ENCODE data around the gene NRG3.

The NRG3 gene

DNA sequence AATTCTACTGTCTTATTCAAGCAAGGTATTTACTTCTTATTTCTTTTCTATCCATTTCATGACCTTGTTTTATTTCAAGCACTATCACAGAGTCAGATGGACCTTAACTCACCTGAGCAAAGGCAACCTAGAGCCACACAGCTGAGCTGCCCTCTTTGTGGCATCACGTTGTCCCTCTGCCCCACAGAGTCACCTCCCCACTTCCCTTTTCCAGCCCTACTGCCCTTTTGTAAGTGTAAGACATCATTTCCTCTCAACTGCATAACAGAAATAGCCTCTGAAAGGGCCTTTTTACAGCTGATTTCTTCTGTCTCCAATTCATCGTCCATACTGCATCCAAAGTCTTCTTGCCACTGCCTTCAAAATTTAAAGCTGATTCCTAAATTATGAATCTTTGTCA, 946.0 kb downstream of the NRG3 start:
- no peak for DNase-seq (ENCODE audit: low spot score)

DNA sequence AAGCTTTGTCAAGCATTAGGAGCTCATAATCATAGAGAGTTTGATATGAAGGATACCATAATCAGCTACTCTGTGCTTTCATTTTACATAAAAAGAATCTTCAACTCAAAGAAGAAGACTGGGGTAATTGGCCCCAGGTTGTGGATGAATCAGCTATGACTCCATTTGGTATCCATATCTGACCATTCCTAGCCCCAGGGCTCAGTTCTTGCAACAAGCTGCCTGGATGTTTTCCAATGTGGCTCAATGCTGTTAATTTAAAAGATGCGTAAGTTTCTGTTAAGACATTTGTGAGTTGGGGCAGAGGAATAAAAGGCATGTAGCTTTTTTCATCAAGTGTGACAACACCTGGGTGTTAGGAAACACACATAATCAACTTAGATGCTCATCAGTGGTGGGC, 951.1 kb downstream of the NRG3 start:
- no peak for DNase-seq (ENCODE audit: low spot score)

DNA sequence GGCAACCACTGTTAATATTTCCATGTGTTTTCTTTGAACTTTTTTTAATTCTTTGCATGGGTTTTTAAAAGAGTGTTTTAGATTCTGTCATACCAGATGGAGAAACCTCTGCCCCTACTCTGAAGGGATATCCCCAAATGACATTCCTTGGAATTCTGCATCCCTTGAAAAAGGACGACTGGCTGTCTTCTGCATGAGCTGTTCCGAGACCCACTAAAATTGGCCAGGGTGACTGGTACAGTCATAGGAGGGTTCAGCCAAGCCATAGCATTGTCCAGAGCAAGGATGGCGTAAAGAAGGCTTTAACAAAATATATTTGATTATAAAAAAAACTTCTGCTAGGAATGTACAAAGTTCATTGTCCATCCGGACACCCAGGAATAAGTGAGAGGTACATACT, 952.9 kb downstream of the NRG3 start:
- no peak for DNase-seq (ENCODE audit: low spot score)

DNA sequence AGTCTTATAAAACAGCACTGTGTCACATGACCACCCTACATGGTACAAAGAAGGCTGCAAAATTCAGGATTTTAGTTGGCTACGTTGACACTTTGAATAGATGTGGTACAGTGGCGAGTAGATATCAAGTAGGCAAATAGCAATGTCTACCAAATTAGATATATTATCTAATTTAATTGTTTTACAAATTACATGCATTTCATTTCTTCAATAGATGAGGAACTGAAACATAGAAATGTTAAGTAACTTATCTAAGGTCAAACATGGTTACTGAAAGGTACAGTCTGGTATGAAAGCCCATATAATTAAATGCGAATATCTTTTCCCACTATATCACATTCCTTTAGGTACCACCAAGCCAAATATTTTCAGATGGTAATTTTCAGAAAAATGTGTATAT, 972.2 kb downstream of the NRG3 start:
- no peak for DNase-seq (ENCODE audit: low spot score)

DNA sequence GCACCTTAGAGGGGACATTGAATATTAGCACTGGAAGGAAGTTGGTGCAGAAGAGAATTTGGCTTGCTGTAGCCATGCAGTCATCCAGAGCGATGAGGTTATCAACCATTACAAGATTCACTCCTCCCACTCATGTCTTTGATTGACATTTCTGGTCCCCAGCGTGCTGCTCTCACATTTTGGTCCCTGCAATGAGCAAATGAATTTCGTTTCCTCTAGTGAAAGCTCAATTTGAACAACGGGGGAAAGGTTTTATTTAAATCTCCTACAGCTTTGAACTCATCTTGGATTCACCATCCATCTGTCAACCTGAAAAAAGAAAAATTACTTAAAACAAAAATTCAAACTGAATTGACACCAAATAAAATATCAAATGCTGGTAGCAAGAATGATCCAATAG, 975.2 kb downstream of the NRG3 start:
- DNase-seq (ENCODE audit: low spot score): peak; percentile 4

DNA sequence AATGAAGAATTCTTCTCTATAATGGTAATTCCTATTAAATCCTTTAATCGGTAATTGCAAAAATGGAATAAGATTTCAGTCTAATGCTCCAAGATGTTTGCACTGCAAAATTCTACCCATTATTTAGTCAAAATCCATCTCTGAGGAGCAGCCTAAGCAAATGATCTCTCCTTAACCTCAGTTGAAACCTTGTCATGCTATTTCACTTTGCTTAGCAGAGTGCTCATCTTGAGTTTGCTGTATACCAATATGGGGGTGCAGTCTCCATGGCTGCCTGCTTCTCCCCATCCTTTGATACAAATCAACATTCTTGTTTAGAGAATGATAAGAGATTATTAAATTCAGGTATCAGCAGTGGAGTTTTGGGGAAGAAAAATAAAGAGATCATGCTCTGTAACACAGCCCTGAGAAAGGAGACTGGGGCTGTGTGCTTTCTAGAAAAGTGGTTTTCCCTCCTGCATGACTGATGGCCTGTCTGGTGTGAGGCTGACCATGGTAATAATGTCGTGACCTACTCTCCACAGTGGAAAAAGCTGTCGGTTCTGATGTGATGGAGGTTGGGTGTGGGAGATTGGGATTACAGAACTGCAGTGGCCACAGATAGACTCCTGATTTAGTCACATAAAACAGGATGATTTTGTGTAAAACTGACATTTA, 982.1 kb downstream of the NRG3 start:
- DNase-seq (ENCODE audit: low spot score): no peak

DNA sequence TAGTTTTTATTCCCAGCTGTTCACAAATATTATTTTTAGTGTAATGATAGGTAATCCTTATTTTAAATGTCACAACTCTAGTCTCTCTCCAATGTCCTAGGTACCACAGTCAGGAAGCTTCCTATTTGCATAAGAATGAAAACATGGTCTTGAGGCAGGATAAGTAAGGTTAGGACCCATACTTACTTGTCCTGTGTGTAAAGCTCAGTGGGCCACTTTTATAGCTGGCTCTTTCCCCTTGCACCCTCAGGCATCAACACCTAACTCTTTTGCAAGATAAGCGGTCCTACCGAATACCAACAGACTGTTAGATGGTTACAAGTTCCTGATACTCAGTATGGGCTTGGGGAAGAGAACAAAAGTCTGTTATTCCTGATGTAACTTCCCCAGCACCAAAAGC, 986.9 kb downstream of the NRG3 start:
- DNase-seq (ENCODE audit: low spot score): no peak

DNA sequence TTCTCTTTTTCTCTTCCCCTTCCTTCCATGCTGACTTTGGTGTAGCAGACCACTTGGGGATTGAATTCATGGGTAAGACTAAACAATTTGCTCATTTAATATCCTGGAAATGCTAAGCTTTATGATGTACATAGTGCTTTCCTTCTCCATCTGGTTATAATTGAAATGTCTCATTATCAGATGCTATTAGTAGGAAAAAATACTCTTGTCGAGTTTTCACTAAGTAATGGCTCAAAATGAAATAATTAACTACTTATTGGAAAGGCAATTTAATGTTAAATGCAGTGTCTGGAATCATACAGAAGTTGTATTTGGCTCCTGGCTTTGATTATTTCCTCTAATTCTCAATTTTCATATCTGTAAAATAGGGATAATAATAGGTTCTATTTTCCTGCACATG, 990.4 kb downstream of the NRG3 start:
- no peak for DNase-seq (ENCODE audit: low spot score)

DNA sequence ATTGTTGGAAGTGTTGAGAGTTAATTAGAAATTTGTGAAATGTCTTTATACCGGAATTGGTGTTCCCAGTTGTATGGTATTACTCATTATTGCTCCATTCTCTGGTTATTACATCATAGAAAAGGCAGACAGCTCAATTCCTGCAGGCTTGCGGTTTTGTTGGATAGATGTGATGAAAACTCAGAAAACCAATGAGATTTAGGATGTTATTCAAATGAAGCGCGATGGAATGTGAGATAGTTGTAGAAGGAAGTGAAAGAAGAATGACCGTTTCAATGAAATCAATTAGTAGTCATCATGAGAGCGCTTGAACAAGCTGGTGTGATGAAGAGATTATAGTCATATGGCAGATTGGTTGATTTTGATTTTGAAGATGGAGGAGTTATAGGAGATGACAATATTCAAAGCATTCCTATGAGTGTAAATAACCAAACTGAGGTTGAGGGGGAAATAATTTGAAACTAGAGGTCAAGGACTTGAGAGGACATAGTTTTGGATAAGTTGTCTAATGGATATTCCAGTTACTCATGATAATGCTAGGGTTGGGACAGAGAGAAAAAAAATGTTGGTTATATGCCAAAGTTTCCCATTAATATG, 991.5 kb downstream of the NRG3 start:
- DNase-seq (ENCODE audit: low spot score): no peak

DNA sequence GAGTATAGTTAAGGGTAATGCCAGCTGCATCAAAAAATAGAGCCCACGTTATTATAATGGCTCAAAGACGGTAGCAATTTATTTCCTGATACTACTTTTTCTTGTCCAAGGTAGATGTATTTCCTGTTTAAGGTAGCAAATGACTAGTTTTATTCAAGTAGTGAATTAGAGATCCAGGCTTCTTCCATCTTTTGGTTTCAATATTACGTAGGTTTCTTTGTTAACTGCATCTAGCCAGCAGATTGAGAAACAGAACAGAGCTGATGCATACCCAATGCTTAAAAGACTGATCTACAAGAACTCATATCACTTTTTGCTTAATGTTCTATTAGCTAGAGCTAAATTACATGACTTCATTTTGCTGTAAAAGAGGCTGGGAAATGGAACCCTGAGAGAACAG, 992.1 kb downstream of the NRG3 start:
- DNase-seq (ENCODE audit: low spot score): no peak

DNA sequence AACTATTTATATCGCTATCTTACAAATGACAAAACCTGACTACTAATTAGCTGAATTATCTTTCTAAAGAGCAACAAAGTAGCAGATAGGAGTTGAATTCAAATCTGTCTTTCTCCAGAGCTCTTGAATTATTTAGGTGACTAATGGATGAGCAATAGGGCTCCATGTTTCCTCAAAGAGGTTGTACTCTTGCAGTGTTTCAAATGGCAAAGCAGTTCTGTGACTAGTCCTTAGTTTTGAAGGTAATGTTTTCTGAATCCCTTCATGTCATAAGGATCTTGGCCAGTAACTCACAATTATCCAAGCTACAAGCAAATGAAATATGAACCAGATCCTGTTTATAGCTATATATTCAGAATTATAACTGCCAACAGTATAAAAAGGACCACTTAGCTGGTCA, 999.7 kb downstream of the NRG3 start:
- no peak for DNase-seq (ENCODE audit: low spot score)

DNA sequence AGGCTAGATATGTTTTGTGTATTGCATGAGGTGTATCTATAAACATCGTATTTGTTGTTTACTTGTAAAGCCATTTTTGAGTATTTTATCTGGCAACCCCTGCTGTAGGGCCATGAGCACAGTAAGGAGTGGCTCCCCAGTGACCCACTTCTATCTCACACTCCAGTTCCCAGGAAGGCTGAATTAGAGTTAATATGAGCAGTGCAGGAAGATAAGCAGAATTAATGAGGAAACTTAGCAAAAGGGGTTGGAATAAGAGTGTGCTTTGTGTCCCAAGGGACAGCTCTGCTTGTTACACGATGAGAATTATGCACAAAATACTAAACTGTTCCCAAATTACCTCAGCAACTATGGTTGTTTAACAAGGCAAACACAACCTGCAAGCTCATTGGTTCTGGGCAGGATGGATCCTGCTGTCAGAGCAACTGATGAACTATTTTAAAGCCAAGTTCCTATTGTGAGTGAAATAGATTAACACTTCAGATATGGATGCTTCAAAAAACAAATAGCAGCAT, 1005.8 kb downstream of the NRG3 start:
- no peak for DNase-seq (ENCODE audit: low spot score)

DNA sequence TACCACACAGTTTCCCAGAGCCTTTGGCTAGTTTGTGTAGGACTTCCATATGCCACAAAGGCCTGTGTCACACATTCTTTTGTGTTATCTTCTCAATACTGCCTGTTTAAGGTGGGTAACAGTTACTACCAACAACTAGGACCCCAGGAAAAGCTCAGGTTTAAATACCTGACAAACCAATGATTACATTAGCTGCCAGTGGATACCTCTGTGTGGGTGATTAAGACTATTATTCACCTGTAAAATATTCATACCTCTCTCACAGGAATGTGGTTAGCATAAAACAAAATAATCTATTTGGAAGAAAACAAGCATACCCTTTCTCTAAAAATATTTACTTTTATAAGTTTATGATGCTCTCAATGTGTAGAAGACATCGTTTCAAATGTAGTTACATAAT, 1007.7 kb downstream of the NRG3 start:
- no peak for DNase-seq (ENCODE audit: low spot score)

DNA sequence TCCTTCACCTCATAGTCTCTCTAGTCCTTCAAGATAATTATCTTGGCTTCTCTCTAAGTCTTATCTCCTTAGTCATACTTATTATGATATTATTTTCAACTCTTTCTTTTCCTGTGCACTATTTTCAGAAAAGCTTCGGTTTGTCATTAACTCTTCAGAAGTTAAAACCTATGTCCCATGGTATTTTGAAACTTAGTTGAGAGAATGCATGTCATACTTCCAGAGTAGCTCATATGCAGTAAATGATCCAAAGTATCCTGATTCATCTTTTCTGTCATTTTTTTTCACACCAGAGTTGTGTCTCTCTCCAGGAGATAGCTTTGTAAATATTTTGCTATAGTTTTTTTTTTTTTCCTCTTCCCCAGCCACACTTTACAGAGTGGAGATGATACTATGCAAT, 1008.6 kb downstream of the NRG3 start:
- DNase-seq (ENCODE audit: low spot score): no peak

DNA sequence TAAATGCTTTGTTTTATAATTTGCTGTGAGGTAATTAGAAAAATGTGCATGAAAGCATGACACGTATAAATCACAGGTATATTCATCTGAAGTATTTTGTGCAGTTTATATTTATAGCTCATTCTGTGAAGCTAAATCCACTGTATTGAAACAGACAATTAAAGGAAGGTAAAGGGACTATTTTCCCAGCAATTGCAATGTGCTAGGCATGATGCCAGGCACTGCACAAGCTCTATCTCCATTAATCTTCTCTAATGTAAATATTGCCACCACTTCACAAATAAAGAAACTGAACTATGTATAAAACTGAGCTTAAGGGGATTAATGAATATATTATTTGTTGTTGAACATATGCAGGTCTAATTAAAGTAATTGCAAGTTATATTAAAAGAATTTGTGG, 1012.5 kb downstream of the NRG3 start:
- no peak for DNase-seq (ENCODE audit: low spot score)

DNA sequence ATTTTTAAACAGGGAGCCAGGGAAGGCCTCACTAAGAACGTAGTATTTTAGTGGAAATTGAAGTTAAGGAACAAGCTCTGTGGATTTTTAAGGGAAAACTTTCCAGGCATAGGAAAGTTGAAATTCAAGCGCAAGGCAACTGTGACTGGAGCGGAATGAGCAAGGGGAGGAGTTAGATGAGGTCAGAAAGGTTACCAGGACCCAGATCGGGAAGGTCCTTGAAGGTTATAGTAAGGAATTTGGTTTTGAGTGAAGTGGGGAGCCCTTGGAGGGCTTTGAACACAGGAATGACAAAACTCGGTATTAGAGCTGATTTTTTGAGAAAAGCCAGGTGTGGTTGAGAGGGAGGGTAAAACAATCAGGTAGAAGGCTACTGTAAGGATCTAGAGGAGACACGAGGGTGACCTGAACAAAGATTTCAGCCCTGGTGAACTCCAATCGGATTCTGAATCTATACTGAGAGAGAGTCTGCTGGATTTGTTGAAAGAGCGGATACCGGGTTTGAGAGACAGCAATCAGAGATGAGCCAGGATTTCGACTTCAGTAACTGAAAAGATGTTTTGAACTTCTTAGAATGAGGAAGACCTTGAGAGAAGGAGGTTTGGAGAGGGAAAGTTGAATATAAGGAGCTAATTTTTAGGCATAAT, 1013.9 kb downstream of the NRG3 start:
- no peak for DNase-seq (ENCODE audit: low spot score)

DNA sequence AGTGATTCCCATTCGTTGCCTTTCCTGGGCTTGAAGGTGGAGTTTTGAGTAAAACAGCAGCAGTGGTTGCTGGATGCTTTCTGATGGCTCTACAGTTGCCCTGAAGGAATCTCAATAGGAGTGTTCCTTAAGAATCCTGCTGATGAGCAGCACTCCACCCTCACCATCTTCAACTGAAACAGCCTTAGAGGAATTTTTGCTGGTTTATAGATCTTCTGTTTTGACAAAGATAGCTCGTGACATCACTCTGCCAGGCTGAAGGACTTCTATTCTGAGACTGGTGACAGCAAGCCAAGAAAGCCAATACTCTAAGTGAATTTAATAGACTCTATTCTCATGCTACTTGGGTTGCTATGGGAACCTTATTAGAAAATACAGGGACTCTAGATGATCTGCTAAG, 1014.7 kb downstream of the NRG3 start:
- DNase-seq (ENCODE audit: low spot score): peak; percentile 43

DNA sequence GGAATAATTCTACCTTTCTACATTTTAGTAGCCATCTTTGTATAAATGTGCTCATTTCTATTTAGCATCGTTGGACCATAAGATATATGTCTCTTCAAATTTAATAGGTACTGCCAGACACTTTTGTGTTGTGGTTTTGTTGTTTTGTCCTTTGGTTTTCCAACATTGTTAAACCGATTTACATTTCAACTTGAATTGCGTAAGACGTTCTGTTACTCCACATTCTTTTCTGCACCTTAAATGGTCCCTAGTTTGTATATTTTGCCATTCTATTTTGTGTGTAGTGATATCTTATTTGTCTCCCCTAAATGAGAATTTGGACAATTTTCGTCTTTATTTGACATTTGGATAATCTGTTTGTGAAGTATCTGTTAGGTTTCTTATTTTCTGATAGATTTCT, 1015.6 kb downstream of the NRG3 start:
- DNase-seq (ENCODE audit: low spot score): no peak

DNA sequence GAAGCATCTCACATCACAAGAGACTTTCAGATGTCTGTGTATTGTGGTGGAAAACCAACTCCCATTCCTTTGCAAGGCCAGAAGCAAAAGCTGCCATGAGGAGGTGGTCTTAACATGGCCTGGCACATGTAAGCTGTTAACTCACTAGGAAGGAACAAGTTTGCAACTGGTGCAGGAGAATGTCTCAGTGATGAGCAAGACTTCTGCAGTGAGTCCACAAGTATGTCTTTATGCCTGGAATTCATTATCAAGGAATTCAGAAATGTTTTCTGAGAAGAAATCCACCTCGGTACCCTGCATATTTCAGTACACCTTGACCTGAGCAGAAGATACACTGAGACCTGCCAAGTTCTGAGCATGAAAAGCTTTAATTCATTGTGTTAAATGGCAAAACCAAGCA, 1033.1 kb downstream of the NRG3 start:
- DNase-seq (ENCODE audit: low spot score): no peak

DNA sequence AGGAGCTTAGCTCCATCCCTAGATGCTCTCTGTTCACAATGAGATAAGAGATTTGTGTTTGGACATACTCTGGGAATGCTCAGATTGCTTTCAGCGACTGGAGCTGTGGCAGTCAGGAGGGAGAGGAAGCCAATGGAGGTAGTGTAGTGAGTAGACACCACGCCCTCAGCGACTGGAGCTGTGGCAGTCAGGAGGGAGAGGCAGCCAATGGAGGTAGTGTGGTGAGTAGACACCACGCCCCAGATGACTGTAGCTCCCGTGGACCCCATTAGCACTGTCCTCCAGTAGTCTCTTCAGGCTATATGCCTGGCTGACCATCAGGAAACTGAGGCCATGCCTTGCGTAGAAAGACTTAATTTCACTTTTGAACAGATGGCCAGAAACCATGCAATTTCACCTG, 1033.8 kb downstream of the NRG3 start:
- DNase-seq (ENCODE audit: low spot score): no peak

DNA sequence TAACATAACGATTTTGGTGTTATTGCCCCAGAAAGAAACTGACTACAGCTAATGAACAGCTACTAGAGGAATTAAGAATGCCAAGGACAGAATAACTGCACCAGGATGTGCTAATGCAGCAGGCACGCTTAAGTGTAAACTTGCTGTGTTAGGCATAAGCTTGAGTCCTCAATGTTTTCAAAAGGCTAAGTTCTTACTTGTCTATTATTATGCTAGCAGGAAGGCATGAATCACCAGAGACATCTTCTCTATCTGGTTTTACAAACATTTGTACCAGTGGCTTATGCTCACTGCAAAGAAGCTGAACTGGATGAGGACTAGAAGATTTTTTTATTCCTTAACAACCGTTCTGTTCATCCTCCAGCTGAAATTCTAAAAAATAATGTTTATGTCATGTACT, 1035.3 kb downstream of the NRG3 start:
- no peak for DNase-seq (ENCODE audit: low spot score)

DNA sequence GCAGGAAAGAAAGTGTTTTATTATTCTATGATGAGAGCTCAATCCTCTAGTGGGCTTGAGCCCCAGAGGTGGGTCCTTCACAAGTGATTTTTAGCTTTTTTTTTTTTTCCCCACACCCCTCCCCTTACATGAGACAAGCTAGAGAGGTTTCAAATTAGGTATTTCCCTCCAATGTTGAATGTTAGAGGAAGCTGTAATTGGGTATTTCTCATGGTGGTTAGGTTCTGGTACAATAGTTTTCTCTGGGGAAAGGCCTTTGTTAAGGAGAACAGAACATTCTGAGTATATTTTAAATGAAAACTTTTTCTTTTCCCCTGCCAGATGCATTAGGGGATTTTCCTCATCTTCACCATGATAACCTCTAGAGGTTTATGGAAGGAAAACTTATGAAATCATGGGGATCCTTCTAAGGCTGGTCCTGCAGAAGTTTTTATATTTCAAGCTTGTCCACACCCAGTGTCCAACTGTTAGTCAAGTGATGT, 1039.7 kb downstream of the NRG3 start:
- DNase-seq (ENCODE audit: low spot score): no peak

DNA sequence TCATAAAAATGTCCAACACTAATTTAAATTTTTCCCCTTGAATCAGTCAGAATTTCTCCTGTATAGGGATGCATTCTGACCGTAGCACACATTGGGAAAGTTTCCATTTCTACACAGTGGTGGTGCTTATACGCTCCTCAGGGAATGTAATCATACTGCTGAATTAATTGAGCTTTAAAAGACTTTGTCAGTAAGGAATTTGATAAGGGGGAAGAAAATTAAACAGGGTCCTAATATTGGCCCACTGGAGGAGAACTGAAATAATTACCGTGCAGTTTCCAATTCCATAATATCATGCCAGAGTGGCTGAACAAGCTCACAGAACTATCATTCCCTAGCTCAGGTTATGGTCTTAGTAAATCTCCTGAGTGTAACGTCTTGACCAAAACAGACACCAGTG, 1041.9 kb downstream of the NRG3 start:
- DNase-seq (ENCODE audit: low spot score): no peak

DNA sequence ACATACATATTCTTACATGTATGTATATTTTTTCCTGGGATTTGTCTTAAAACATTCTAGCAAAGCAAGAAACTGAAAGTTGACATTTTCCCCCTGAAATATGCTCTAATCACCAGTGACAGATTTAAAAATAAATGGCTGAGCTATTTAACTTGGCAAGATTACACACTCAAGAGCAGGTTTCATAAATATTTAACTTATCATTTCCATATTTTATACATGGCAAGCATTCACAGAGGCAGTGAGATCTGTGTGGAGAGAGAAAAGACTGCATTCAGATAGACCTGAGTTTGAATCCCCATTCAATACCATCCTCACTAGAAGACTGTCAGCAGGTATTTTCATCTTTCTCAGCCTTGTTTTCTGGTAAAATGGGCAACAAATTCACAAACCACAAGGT, 1043.0 kb downstream of the NRG3 start:
- DNase-seq (ENCODE audit: low spot score): no peak

Measured in Ammon's horn (tissue), 1 donor.